COLO668 (cell line): ENCODE measurements around the gene SCARB1.
"Not testable (repeated sequence)": the region's sequence is repeated elsewhere in the genome, so short reads cannot be mapped to it uniquely, and the experiment has no call there.

Experiments used
- DNase-seq: peaks from one replicate; lab custom pipeline; 2025; ENCODE audit not compliant: unreplicated experiment; lab: John Stamatoyannopoulos, UW

SCARB1 gene, protein sequence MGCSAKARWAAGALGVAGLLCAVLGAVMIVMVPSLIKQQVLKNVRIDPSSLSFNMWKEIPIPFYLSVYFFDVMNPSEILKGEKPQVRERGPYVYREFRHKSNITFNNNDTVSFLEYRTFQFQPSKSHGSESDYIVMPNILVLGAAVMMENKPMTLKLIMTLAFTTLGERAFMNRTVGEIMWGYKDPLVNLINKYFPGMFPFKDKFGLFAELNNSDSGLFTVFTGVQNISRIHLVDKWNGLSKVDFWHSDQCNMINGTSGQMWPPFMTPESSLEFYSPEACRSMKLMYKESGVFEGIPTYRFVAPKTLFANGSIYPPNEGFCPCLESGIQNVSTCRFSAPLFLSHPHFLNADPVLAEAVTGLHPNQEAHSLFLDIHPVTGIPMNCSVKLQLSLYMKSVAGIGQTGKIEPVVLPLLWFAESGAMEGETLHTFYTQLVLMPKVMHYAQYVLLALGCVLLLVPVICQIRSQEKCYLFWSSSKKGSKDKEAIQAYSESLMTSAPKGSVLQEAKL

DNA sequence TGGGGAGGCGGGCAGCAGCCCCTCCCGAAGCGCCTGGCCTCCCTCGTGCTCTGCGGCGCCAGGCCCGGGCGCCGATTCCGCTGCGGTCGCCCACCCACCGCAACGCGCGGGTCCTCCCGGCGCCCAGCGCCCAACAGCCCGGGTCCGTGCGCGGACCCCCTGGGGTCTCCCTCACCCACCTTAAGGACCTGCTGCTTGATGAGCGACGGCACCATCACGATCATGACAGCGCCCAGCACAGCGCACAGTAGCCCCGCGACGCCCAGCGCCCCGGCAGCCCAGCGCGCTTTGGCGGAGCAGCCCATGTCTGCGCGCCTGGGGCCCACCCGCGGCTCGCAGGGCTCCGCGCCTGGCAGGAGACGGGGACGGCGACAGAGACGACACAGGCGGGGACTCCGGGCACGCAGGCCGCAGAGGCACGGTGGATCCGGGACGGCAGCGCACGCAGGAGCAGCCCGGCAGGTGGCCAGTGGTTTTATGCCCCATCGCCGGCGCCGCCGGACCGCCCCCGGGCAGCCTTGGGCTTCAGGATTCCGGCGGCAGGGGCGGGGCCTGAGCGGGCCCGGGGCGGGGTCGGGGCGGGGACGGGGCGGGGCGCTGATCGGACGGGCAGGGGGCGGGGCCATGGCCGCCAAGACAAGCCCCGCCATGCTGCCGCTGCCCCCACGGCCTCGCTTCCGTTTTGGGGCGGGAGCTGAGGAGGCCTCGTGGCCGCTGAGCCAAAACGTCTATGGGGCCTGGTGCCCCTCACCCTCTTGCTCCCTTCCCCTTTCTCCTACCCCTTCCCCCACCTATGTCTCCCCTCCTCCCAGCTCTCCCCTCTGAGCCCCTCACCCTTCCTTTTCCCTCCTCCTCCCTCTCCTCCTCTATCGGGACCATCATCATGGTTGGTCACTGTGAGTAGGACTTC lies at the start of gene SCARB1:
Gene SCARB1 (minus strand): TSS at position 449 of the 910 bp plus-strand sequence. CDS start 144 bp downstream, at position 305.
- DNase-seq: peak; percentile 94

DNA sequence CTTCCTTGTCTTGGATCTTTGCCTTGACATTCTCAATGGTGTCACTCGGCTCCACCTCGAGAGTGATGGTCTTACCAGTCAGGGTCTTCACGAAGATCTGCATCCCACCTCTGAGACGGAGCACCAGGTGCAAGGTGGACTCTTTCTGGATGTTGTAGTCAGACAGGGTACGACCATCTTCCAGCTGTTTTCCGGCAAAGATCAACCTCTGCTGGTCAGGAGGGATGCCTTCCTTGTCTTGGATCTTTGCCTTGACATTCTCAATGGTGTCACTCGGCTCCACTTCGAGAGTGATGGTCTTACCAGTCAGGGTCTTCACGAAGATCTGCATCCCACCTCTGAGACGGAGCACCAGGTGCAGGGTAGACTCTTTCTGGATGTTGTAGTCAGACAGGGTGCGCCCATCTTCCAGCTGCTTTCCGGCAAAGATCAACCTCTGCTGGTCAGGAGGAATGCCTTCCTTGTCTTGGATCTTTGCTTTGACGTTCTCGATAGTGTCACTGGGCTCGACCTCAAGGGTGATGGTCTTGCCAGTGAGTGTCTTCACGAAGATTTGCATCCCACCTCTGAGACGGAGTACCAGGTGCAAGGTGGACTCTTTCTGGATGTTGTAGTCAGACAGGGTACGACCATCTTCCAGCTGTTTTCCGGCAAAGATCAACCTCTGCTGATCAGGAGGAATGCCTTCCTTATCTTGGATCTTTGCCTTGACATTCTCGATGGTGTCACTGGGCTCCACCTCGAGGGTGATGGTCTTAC lies 49.0 kb upstream of the SCARB1 start:
- not testable (repeated sequence) for DNase-seq

DNA sequence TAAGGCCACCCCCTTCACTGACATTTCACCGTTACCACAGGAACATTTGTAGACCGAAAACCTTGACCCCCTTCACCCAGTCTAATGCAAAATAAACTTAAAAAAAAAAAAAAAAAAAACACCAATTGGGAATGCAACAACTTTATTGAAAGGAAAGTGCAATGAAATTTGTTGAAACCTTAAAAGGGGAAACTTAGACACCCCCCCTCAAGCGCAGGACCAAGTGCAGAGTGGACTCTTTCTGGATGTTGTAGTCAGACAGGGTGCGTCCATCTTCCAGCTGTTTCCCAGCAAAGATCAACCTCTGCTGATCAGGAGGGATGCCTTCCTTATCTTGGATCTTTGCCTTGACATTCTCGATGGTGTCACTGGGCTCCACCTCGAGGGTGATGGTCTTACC lies 47.9 kb upstream of the SCARB1 start:
- DNase-seq: not testable (repeated sequence)

DNA sequence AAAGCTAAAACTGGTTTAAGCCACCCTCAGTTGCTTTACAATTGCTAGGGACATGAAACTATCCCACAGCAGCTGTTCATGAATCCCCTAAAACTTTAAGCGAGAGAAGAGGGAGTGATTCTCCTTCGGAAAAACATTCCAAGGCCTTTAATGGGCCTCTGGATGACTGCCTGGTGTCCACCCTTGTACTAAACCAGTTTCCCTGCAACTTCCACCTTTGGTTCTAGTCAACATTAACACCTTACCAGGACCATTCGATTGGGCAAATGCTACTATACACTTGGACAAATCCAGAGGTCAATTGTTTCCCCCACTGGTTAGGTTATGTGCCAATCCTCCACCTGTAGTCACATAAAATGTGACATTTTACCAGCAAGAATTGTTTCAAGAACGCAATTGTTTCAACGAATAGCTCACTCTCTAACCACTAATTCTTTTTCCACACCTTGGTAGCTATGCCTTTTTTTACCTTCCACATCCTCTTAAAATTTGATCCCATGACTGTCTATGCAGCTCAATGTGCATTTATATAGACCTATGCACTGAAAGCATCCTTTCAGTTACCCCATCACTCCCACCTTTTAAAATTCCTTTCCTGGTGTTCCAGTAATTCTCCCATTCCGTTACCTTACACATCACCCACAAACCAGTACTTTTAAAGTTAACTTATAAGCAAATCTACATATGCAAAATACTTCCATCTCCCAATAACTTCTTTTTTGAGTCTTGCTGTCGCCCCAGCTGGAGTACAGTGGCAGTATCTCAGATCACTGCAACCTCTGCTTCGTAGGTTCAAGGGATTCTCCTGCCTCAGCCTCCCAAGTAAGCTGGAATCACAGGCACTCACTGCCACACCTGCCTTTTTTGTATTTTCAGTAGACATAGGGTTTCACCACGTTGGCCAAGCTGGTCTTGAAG lies 47.2 kb upstream of the SCARB1 start:
- no peak for DNase-seq

DNA sequence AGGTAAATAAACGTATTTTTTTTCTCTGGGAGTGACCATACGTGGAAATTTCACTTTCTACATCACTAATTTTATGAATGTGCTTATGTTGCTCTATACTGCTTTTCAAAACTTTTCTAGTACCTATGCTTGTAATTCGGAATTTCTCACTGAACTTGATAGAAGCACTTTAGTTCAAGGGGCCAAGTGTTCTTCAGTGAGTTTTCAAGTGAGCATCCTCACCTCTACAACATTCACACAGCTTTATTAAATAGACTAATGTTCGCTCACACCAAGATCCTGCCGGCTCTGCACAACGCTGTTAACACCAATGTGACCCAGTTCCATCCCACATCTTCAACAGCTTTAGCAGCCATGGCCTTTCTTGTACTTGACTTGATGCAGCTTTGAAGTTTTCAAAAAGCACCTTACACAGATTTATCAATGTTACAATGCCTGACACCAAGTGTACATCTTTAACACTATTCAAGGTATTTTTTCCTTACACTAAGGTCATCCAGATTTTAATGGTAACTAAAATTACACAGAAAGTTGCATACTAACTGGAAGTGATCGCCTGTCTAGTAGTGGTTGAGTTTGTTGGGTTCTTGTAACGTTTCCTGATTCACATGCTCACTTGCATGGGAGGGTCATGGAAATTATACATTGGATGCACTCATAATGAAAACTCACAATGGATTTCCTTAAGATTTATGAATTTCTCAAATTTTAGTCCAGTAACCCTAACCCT lies 46.3 kb upstream of the SCARB1 start:
- no peak for DNase-seq

DNA sequence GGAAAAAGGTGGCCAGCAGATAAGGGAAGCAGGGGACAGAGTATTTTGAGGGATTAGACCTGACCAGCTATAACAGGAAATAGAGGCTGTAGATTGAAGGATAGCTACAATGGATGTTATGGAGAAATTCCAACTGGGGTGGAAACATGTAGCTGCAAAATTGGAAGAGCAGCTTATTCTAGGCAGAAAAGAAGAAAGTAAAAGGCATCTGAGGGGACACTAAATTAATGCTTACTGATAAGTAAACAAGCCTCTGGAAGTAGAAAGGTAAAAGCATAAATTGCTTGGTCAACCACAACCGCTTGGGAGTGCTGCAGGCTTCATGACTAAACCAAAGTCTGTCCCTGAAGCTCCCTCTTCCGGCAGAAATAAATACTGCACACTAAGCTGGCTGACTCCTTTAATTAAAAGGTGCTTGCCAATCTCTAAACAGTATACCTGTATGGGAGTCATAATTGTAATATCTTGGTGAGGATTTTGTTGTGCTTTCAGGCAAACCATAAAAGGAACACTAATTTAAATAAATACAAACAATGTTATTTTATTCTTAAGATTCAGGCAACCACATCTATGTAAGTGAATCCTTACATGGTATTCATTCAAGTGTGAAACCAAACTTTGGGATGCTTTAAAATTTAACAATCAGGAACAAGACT lies 43.1 kb upstream of the SCARB1 start:
- DNase-seq: no peak

DNA sequence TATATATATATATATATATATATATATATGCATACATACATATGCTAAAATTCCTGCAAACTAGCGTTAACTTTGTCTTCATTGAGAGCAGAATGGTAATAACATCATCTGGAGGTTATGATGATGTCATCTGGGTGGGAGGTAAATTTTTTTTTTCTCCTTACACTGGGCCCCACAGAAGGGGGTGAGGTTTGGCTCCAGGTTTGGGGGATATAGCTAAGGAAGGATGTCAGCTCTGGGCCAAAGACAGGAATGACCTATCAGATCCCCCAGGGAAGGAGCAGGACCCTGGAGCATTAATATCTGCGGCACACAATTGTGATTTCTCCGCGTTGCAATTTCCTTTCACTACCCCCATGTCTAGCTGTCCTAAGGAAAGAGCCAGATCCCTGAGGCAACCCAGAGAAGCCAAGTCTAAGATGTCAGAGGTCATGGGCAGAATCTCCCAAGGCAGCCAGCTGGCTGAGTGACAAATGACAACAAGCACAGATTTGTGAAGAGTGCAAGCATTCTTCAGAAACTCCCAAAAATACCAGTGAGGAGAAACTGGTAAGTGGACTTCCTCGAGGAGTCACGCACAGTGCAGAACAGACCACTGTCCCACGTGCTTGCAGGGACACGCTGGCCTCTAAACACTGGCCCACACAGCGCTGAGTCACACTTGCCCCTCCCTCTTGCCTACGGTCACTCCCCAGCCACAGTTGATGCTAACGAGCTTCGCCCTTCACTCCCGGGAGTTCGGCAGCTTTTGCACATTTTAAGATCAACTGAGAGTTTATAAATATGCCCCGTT lies 40.8 kb upstream of the SCARB1 start:
- DNase-seq: peak; percentile 41

DNA sequence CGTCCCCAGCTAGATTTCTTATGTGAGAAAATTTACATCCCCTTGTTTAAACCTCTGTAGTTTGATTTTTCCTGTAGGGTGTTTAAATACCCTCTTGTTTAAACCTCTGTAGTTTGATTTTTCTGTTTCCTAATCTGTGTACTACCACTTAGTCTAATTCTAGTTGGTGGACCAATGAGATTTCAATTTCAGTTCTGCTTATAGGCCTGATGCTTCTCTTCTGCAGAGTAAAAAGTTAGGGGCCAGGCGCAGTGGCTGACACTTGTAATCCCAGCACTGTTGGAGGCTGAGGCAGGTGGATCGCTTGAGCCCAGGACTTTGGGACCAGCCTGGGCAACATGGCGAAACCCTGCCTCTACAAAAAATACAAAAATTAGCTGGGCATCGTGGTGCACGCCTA lies 39.3 kb upstream of the SCARB1 start:
- no peak for DNase-seq

DNA sequence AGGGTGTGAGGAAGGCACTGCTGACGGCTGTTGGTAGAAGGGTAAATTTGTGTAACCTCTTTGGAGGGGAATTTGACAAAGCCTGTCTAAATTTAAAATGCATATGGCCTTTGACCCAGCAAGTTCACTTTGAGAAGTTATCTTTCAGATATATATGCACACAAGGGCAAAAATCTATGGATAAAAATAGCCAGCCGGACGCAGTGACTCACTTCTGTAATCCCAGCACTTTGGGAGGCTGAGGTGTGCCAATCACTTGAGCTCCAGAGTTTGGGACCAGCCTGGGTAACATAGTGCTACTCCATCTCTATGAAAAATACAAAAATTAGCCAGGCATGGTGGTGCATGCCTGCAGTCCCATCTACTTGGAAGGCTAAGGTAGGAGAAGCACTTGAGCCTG lies 37.3 kb upstream of the SCARB1 start:
- DNase-seq: no peak

DNA sequence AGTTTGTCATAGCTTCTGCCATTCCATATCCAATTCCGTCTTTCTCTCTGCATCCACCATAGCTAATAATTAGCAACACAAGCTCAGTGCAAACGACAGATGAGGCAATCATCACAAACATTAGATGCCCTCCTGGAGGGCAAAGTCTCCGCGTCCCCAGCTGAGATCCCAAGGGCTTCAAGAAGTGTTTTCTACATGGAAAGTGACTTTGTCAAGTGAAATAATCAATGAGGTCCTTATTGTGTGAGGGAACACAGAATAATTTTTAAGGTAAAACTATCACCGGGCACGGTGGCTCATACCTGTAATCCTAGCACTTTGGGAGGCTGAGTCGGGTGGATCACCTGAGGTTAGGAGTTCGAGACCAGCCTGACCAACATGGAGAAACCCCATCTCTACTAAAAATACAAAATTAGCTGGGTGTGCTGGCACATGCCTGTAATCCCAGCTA lies 36.7 kb upstream of the SCARB1 start:
- not testable (repeated sequence) for DNase-seq

DNA sequence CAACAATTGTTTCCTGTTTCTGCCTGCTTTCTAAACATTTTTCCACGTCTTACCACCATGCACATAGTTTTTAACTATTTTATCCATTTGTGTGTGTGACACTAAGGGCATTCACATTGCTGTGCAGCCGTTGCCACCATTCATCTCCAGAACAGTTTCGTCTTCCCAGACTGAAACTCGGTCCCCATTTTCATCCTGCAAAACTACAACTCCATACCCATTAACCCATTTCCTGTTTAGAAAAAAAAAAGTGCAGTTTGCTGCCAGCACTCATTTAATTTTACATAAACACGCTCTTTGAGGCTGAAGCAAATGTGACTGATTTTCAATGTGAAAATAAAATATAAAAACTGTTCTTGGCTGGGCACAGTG lies 35.2 kb upstream of the SCARB1 start:
- DNase-seq: no peak

DNA sequence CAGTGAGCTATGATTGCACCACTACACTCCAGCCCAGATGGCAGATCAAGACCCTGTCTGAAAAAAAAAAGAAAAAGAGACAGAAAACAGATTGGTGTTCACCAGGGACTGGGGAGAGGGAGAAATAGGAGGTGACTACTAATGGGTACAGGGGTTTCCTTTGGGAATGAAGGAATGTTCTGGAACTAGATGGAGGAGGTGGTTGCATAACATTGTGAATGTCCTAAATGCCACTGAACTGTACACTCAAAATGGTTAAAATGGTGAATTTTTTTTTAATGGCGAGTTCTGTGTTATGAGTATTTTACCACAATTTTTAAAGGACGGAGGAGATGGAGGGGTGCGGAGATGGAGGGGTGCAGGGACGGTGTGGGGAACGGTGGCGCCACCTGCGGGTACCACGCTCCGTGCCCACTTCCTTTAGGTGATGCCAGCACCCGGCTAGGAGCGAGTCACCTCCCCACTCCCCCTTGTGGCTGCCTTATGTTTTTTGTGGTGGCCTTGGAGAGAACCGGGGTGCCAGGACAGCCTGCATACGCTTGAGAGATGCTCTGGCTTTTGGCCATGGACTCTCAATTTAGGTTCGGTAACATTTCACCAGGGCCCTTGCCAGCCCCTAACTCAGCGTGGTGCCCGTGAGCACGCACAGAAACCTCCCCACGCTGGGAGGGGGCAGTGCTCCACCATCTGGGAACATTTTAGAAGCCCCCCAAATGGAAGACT lies 34.7 kb upstream of the SCARB1 start:
- peak; percentile 76 for DNase-seq

DNA sequence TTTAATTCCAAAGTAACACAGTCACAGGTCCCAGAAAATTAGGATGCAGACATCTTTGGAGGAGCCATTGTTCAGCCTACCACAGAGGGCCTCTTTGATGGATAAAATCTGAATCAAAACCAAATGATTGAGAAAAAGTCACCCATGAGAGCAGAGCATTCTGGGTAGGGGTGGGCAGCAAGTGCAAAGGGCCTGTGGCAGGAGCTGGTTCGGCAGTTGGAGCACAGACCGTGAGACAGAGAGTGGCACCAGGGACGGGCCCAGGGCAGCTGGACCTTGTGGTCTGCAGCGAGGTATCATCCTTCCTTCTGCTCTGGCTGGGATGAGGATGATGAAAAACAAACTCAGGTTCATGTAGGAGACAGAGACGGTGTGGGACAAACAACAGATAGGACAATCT lies 32.8 kb upstream of the SCARB1 start:
- DNase-seq: no peak

DNA sequence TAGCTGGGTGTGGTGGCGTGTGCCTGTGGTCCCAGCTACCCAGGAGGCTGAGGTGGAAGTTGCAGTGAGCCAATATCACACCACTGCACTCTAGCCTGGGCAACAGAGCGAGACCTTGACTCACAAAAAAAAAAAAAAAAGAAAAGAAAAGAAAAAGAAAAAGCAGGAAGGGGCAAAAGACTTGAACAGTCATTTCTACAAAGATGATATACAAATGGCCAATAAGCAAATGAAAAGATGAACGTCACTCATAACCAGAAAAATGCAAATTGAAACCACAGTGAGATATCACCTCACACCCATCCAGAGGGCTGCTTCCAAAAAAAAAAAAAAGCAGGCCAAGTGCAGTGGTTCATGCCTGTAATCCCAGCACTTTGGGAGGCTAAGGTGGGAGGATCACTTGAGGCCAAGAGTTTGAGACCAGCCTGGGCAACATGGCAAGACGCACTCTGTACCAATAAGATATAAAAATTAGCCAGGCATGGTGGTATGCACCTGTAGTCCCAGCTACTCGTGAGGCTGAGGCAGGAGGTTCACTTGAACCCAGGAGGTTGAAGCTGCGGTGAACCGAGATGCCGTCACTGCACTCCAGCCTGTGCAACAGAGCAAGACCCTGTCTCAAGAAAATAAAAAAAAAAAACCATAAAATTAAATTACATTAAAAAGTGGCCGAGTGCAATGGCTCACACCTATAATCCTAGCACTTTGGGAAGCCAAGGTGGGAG lies 30.3 kb upstream of the SCARB1 start:
- no peak for DNase-seq

DNA sequence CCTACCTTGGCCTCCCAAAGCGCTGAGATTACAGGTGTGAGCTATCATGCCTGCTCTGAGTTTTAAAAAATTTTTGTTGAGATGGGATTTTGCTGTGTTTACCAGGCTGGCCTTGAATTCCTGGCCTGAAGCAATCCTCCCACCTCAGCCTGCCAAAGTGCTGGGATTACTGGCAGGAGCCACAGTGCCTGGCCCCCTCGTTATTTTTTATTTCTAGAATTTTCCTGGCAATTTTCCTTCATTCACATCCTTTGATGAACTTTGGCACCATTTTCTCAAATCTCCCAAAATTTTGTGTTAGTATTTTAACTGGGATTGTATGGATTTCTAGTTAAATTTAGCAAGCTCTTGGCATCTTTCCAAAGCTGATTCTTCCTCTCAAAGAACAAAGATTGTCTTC lies 24.6 kb upstream of the SCARB1 start:
- DNase-seq: no peak

DNA sequence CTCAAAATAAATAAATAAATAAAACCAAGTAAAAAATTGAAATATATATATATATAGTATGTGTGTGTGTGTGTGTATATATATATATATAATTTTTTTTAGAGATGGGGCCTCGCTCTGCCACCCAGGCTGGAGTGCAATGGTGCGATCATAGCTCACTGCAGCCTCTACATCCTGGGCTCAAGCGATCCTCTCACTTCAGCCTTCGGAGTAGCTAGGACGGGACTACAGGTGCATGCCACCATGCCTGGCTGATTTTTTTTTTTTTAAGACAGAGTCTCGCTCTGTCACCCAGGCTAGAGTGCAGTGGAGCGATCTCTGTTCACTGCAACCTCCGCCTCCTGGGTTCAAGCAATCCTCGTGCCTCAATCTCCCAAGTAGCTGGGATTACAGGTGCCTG lies 24.1 kb upstream of the SCARB1 start:
- DNase-seq: not testable (repeated sequence)
